Right ventricle myocardium inferior (tissue), 1 donor: ENCODE measurements around the gene ECHDC1. TPM values are rescaled to one million over a fixed set of nuclear protein-coding genes. Genes with fewer than 3 reads are reported as not detected.
A peak's percentile ranks its signal among the peaks of the same experiment; 100 is the strongest.

Source experiments
- ATAC-seq: fragments of 200-7000 bp; cut with Tn5 transposase; one replicate; pipeline ENCODE4 v1.9.1; 2020; ENCODE audit warnings: mild to moderate bottlenecking, moderate library complexity
- DNase-seq: peaks from one replicate; pipeline ENCODE4 v3.0.0; 2021; ENCODE audit errors: missing footprints
- intact Hi-C: fragments of 100-400 bp; cut with DNase I; formaldehyde crosslinking; loops from one replicate; pipeline ENCODE4 v1.11.0; 2022
- total RNA-seq: library from RNA; stranded (reverse); fragmentation: NEBNext Ultra II Directional; extraction: Animal tissue kit (Norgen Biotek cat#: 25700); gene quantifications from one replicate; pipeline ENCODE4 v1.2.1, GENCODE V29; 2021
- donor health status: DM: no; HTN: yes; CAD: no; lungs with severe emphysema.

Gene ECHDC1
- total RNA-seq, 1 donor from 2014 or later, result 42.7 TPM

- DNase-seq (no peak), ATAC-seq (no peak)
- intact Hi-C loops, result loop anchor here (10.0 kb wide), 1 partner anchor 235 kb away; no protein-coding TSS in a partner anchor
These were observed 43.7 kb downstream of the ECHDC1 start for GRCh38 chr6:127299522-127300240.

- ATAC-seq, result no peak
- intact Hi-C loops, result no loop called here
- no peak for DNase-seq
These were observed 44.9 kb downstream of the ECHDC1 start for GRCh38 chr6:127298475-127298874.

GRCh38 chr6:127297502-127298070 lies 45.8 kb downstream of the ECHDC1 start:
- no peak for ATAC-seq
- intact Hi-C loops, result no loop called here
- DNase-seq, result no peak

GRCh38 chr6:127291495-127291894 lies 51.9 kb downstream of the ECHDC1 start:
- intact Hi-C loops, result no loop called here
- ATAC-seq, result no peak
- no peak for DNase-seq

GRCh38 chr6:127290391-127291265 lies 52.8 kb downstream of the ECHDC1 start:
- DNase-seq (no peak), ATAC-seq (no peak)
- intact Hi-C loops, result no loop called here

GRCh38 chr6:127289934-127290333 lies 53.5 kb downstream of the ECHDC1 start:
- DNase-seq (no peak), ATAC-seq (no peak)
- intact Hi-C loops, result no loop called here

GRCh38 chr6:127288705-127289104 lies 54.7 kb downstream of the ECHDC1 start:
- ATAC-seq, result no peak
- intact Hi-C loops, result no loop called here

GRCh38 chr6:127282184-127282583 lies 61.2 kb downstream of the ECHDC1 start:
- ATAC-seq, result no peak
- no peak for DNase-seq
- intact Hi-C loops, result no loop called here

More at GRCh38 chr6:127288705-127289104, 54.7 kb downstream of the ECHDC1 start:
- DNase-seq, result no peak

GRCh38 chr6:127279815-127280214 lies 63.6 kb downstream of the ECHDC1 start:
- intact Hi-C loops, result no loop called here
- ATAC-seq, result no peak
- no peak for DNase-seq

GRCh38 chr6:127277878-127278843 lies 65.2 kb downstream of the ECHDC1 start:
- DNase-seq (no peak), ATAC-seq (no peak)
- intact Hi-C loops, result no loop called here

- intact Hi-C loops, result no loop called here
- ATAC-seq (no peak), DNase-seq (no peak)
These were observed 67.1 kb downstream of the ECHDC1 start for GRCh38 chr6:127276331-127276730.

- DNase-seq (no peak), ATAC-seq (no peak)
- intact Hi-C loops, result no loop called here
These were observed 69.9 kb downstream of the ECHDC1 start for GRCh38 chr6:127273499-127273898.

GRCh38 chr6:127272576-127272975 lies 70.8 kb downstream of the ECHDC1 start:
- DNase-seq (no peak), ATAC-seq (no peak)
- intact Hi-C loops, result no loop called here

GRCh38 chr6:127267646-127268625 lies 75.5 kb downstream of the ECHDC1 start:
- intact Hi-C loops, result loop anchor here (2.0 to 5.0 kb wide), 2 partner anchors 75 to 81 kb away; partner anchors contain the start of gene ECHDC1
- DNase-seq (no peak), ATAC-seq (no peak)

- peak; percentile 86 for DNase-seq
- intact Hi-C loops, result loop anchor here (5.0 kb wide), 1 partner anchor 80 kb away; no protein-coding TSS in a partner anchor
- peak; percentile 86 for ATAC-seq
These were observed 76.3 kb downstream of the ECHDC1 start for GRCh38 chr6:127266892-127267645.

- peak; percentile 96 for ATAC-seq
- intact Hi-C loops, result loop anchor here (5.0 kb wide), 1 partner anchor 79 kb away; no protein-coding TSS in a partner anchor
These were observed 77.1 kb downstream of the ECHDC1 start, which contains the start of gene RNF146 for GRCh38 chr6:127266178-127266891. TSS of gene RNF146 (plus strand) at chr6:127266864. CDS start at chr6:127280339, 13,475 bp downstream.

More at GRCh38 chr6:127266178-127266891, 77.1 kb downstream of the ECHDC1 start, which contains the start of gene RNF146:
- peak; percentile 92 for DNase-seq
